B cell (primary cell): ENCODE measurements around the gene ADAMTS20. TPM values are rescaled to one million over a fixed set of nuclear protein-coding genes. Genes with fewer than 3 reads are reported as not detected.

Source experiments
- ATAC-seq: fragments of 200-7000 bp; cut with Tn5 transposase; one replicate; pipeline ENCODE4 v1.10.0; 2021; ENCODE audit warnings: low read depth, mild to moderate bottlenecking, moderate number of reproducible peaks, moderate library complexity
- CTCF ChIA-PET: fragments of 350-600 bp; sonication (Branson Sonifier 250); formaldehyde crosslinking; loops from one replicate; lab custom pipeline; 2021; ENCODE audit warnings: antibody characterized with exemption, inconsistent platforms; lab: Charles Lee
- POLR2A ChIA-PET: fragments of 350-600 bp; sonication (Branson Sonifier 250); formaldehyde crosslinking; loops from one replicate; lab custom pipeline; 2021; ENCODE audit warnings: antibody characterized with exemption; lab: Charles Lee
- DNase-seq: peaks from one replicate; pipeline ENCODE4 v3.0.0; 2013
- H2AFZ ChIP-seq: 2 replicates; pipeline ENCODE4 v1.6.1; 2012; ENCODE audit warnings: mild to moderate bottlenecking, low read depth, low read length; ENCODE audit not compliant: insufficient read depth, poor library complexity, severe bottlenecking
- H3K27ac ChIP-seq, 2 donors: 1 replicate in 1 of 2; 2 replicates in 1 of 2; pipeline ENCODE4 v1.5.1; 2012 to 2013; ENCODE audit warnings: low read length in 2 of 2, mild to moderate bottlenecking in 2 of 2, moderate library complexity in 1 of 2
- H3K27me3 ChIP-seq, 4 experiments: fragments of 200-600 bp in 1 of 4; sonication (generic) in 1 of 4; replicated peaks in 1 of 4; 1 replicate in 2 of 4; 2 replicates in 2 of 4; pipeline versions ENCODE4 v1.6.1 to v1.7.0; 2013 to 2016; ENCODE audit warnings: low read length in 3 of 4, mild to moderate bottlenecking in 2 of 4, mixed read lengths in 1 of 4, moderate library complexity in 1 of 4; ENCODE audit not compliant: insufficient read depth in 4 of 4, control insufficient read depth in 3 of 4; ENCODE audit errors: control extremely low read depth in 1 of 4
- H3K36me3 ChIP-seq, 2 experiments: replicated peaks in 1 of 2; 1 replicate in 1 of 2; 2 replicates in 1 of 2; pipeline versions ENCODE4 v1.6.1 to v1.7.1; 2013; ENCODE audit warnings: low read length in 1 of 2; ENCODE audit not compliant: insufficient read depth in 2 of 2, control insufficient read depth in 1 of 2; ENCODE audit errors: control extremely low read depth in 1 of 2, extremely low read depth in 1 of 2
- H3K4me1 ChIP-seq, 2 donors: fragments of 200-600 bp in 1 of 2; sonication (generic) in 1 of 2; 1 replicate in 1 of 2; 2 replicates in 1 of 2; pipeline versions ENCODE4 v1.5.1 to v1.6.1; 2013 to 2017; ENCODE audit warnings: low read length in 2 of 2; ENCODE audit not compliant: control insufficient read depth in 2 of 2, insufficient read depth in 2 of 2
- H3K4me2 ChIP-seq: replicated peaks from 2 replicates; pipeline ENCODE3; 2012; ENCODE audit warnings: mild to moderate bottlenecking, low read depth, low read length; ENCODE audit not compliant: poor library complexity, severe bottlenecking
- H3K4me3 ChIP-seq, 5 experiments: fragments of 200-600 bp in 1 of 5; sonication (generic) in 1 of 5; 1 replicate in 3 of 5; 2 replicates in 2 of 5; pipeline versions ENCODE4 v1.5.1 to v1.7.0; 2011 to 2016; ENCODE audit warnings: low read length in 4 of 5, mild to moderate bottlenecking in 4 of 5, low read depth in 2 of 5, control low read depth in 1 of 5, moderate library complexity in 1 of 5; ENCODE audit not compliant: insufficient read depth in 1 of 5; ENCODE audit errors: control extremely low read depth in 1 of 5, extremely low read depth in 1 of 5
- H3K79me2 ChIP-seq: fragments of 200-600 bp; sonication (generic); one replicate; pipeline ENCODE4 v1.6.0; 2016; ENCODE audit warnings: low read length; ENCODE audit not compliant: control insufficient read depth, insufficient read depth
- H3K9ac ChIP-seq: fragments of 200-600 bp; sonication (generic); 2 replicates; pipeline ENCODE4 v1.6.1; 2017; ENCODE audit warnings: mild to moderate bottlenecking, low read length, moderate library complexity
- H3K9me3 ChIP-seq, 3 donors: one replicate each; pipeline versions ENCODE4 v1.6.1 to v1.7.1; 2013; ENCODE audit warnings: low read length in 2 of 3; ENCODE audit not compliant: control insufficient read depth in 2 of 3, insufficient read depth in 1 of 3; ENCODE audit errors: control extremely low read depth in 1 of 3
- H4K20me1 ChIP-seq: 2 replicates; pipeline ENCODE4 v1.6.0; 2012; ENCODE audit warnings: mild to moderate bottlenecking, low read length; ENCODE audit not compliant: insufficient read depth, control insufficient read depth, poor library complexity, severe bottlenecking
- H3K27ac Mint-ChIP-seq: one replicate; pipeline ENCODE4 v1.8.0; 2021; ENCODE audit warnings: mixed read lengths
- H3K27me3 Mint-ChIP-seq: one replicate; pipeline ENCODE4 v1.8.0; 2021; ENCODE audit warnings: mixed read lengths
- H3K4me1 Mint-ChIP-seq: one replicate; pipeline ENCODE4 v1.8.0; 2021; ENCODE audit warnings: mixed read lengths
- H3K4me3 Mint-ChIP-seq: one replicate; pipeline ENCODE4 v1.8.0; 2021; ENCODE audit warnings: mixed read lengths
- H3K9me3 Mint-ChIP-seq: one replicate; pipeline ENCODE4 v1.8.0; 2022; ENCODE audit warnings: mixed read lengths; ENCODE audit not compliant: insufficient read depth
- EZH2 ChIP-seq: IDR thresholded peaks from 2 replicates; pipeline ENCODE4 v1.6.1; 2012; ENCODE audit warnings: borderline replicate concordance, low read depth, mild to moderate bottlenecking, moderate library complexity, low read length; ENCODE audit not compliant: insufficient read depth, poor library complexity, severe bottlenecking
- WGBS: methylation state at CpG from one replicate; pipeline ENCODE4 v1.1.5; 2013; ENCODE audit warnings: missing lambda C conversion rate; ENCODE audit not compliant: insufficient coverage; 5-methylcytosine and 5-hydroxymethylcytosine counted together
- intact Hi-C: fragments of 100-400 bp; cut with micrococcal nuclease; formaldehyde crosslinking; loops from one replicate; pipeline ENCODE4 v1.10.0; 2022
- polyA plus RNA-seq: library from polyadenylated mRNA; depleted of rRNA; stranded (reverse); fragments of >200 nt; gene quantifications from 2 replicates; pipeline ENCODE4 v1.2.3, GENCODE V29; 2012
- total RNA-seq, 2 donors: library from RNA; stranded (reverse); fragments of 120-200 nt in 1 of 2; gene quantifications; 1 replicate in 1 of 2; 2 replicates in 1 of 2; pipeline versions ENCODE4 v1.2.3 to v1.2.4, GENCODE V29; 2013 to 2022
- TF ChIP-seq, protein P1 (sequence below): fragments of 200-600 bp; IDR thresholded peaks from one replicate; pipeline ENCODE4 v1.8.0; 2022; ENCODE audit warnings: antibody characterized with exemption, mild to moderate bottlenecking

The ADAMTS20 gene
- total and polyA plus RNA-seq, 2 donors (not counting 1 experiment from before 2014, with no cell fraction given): not detected

GRCh38 chr12:43550831-43551271 is 1.2 kb downstream of the ADAMTS20 start:
- Histone ChIP-seq H2AFZ (no peak overlapping the region), H3K4me2 (no peak overlapping the region), H3K4me1 (no peaks in the 10 kb centered on the region), H3K27me3 (peaks cover 0 to 21% (median 3%) of the 10 kb centered on the region in 4 experiments), H3K79me2 (no peaks in the 10 kb centered on the region), H3K9me3 (peaks cover 0 to 22% (median 10%) of the 10 kb centered on the region in 3 donors), H3K36me3 (no peaks in the 10 kb centered on the region), H4K20me1 (no peaks in the 10 kb centered on the region), H3K9ac (no peak overlapping the region), H3K27ac (no peak overlapping the region), H3K4me3 (no peak overlapping the region)
- no peak for ATAC-seq
- no peaks in the 10 kb centered on the region for H3K4me1 Mint-ChIP-seq
- DNase-seq: no peak
- 18% methylated on average over 31 of the region's 31 CpGs for WGBS
- ChIA-PET POLR2A (no interaction called here), CTCF (no interaction called here)
- H3K27ac Mint-ChIP-seq: no peak overlapping the region
- TF ChIP-seq, protein P1, sequence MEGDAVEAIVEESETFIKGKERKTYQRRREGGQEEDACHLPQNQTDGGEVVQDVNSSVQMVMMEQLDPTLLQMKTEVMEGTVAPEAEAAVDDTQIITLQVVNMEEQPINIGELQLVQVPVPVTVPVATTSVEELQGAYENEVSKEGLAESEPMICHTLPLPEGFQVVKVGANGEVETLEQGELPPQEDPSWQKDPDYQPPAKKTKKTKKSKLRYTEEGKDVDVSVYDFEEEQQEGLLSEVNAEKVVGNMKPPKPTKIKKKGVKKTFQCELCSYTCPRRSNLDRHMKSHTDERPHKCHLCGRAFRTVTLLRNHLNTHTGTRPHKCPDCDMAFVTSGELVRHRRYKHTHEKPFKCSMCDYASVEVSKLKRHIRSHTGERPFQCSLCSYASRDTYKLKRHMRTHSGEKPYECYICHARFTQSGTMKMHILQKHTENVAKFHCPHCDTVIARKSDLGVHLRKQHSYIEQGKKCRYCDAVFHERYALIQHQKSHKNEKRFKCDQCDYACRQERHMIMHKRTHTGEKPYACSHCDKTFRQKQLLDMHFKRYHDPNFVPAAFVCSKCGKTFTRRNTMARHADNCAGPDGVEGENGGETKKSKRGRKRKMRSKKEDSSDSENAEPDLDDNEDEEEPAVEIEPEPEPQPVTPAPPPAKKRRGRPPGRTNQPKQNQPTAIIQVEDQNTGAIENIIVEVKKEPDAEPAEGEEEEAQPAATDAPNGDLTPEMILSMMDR: no peak
- no peak for TF ChIP-seq EZH2
- peaks cover 6% of the 10 kb centered on the region for H3K9me3 Mint-ChIP-seq
- intact Hi-C loops: no loop called here
- H3K27me3 Mint-ChIP-seq: peaks cover 23% of the 10 kb centered on the region
- no peak overlapping the region for H3K4me3 Mint-ChIP-seq

GRCh38 chr12:43544703-43545102 is 7.3 kb downstream of the ADAMTS20 start:
- H3K9me3 ChIP-seq: no peaks in the 10 kb centered on the region
- no peak for TF ChIP-seq EZH2
- TF ChIP-seq, protein P1: no peak
- ATAC-seq: no peak
- Mint-ChIP-seq H3K4me3 (no peak overlapping the region), H3K9me3 (peaks cover 2% of the 10 kb centered on the region), H3K27ac (no peak overlapping the region), H3K27me3 (peaks cover 3% of the 10 kb centered on the region), H3K4me1 (no peaks in the 10 kb centered on the region)
- no peaks in the 10 kb centered on the region for H4K20me1 ChIP-seq
- CTCF ChIA-PET: interaction anchor here (1.4 kb wide), 1 partner anchor 338 kb away, joined by 5 read pairs; no protein-coding TSS in a partner anchor
- no peak overlapping the region for H3K4me2 ChIP-seq
- H3K27ac ChIP-seq: no peak overlapping the region
- H3K9ac ChIP-seq: no peak overlapping the region
- no peaks in the 10 kb centered on the region for H3K4me1 ChIP-seq
- H3K4me3 ChIP-seq: no peak overlapping the region
- POLR2A ChIA-PET: no interaction called here
- H2AFZ ChIP-seq: no peak overlapping the region
- 92% methylated on average over 2 of the region's 3 CpGs for WGBS
- H3K27me3 ChIP-seq: no peaks in the 10 kb centered on the region
- no peak for DNase-seq
- no peaks in the 10 kb centered on the region for H3K36me3 ChIP-seq
- H3K79me2 ChIP-seq: no peaks in the 10 kb centered on the region
- intact Hi-C loops: no loop called here
